ENCODE data around the gene NHERF1. TPM values are rescaled to one million over a fixed set of nuclear protein-coding genes. Genes with fewer than 3 reads are reported as not detected.

The NHERF1 gene
- total RNA-seq, 2 donors from 2014 or later: 84.1 to 133 TPM

GRCh38 chr17:74810699-74811485, 62.5 kb downstream of the NHERF1 start:
- no peak for DNase-seq (ENCODE audit: low spot score)
- no peaks in the 10 kb centered on the region for H3K27me3 ChIP-seq (replicated peaks; ENCODE audit: insufficient read depth)
- no peak overlapping the region for H3K4me3 ChIP-seq
- H3K36me3 ChIP-seq: no peaks in the 10 kb centered on the region
- H3K4me1 ChIP-seq (replicated peaks): no peaks in the 10 kb centered on the region
- no peak overlapping the region for H3K27ac ChIP-seq
- no peak for TF ChIP-seq POLR2AphosphoS5 (IDR thresholded peaks at IDR 0.05)
- intact Hi-C loops (cut with DNase I): no loop called here
- WGBS: 75% methylated on average over 15 of the region's 15 CpGs
- no peaks in the 10 kb centered on the region for H3K9me3 ChIP-seq

- TF ChIP-seq POLR2AphosphoS5 (IDR thresholded peaks at IDR 0.05) (no peak), POLR2A (IDR thresholded peaks at IDR 0.05) (no peak), CTCF (IDR thresholded peaks at IDR 0.05) (no peak)
- no peak overlapping the region for H3K4me3 ChIP-seq
- intact Hi-C loops (cut with DNase I): no loop called here
- no peak for DNase-seq (ENCODE audit: low spot score)
- 56% methylated on average over 23 of the region's 23 CpGs for WGBS
- no peaks in the 10 kb centered on the region for H3K27me3 ChIP-seq (replicated peaks; ENCODE audit: insufficient read depth)
- H3K9me3 ChIP-seq: no peaks in the 10 kb centered on the region
- no peaks in the 10 kb centered on the region for H3K4me1 ChIP-seq (replicated peaks)
- H3K27ac ChIP-seq: no peak overlapping the region
- no peaks in the 10 kb centered on the region for H3K36me3 ChIP-seq
Measured at GRCh38 chr17:74812109-74813009, 63.9 kb downstream of the NHERF1 start.

- H3K27ac ChIP-seq: no peak overlapping the region
- TF ChIP-seq POLR2A (IDR thresholded peaks at IDR 0.05) (no peak), CTCF (IDR thresholded peaks at IDR 0.05) (no peak), POLR2AphosphoS5 (IDR thresholded peaks at IDR 0.05) (no peak)
- intact Hi-C loops (cut with DNase I): no loop called here
- no peaks in the 10 kb centered on the region for H3K4me1 ChIP-seq (replicated peaks)
- no peak overlapping the region for H3K4me3 ChIP-seq
- no peaks in the 10 kb centered on the region for H3K27me3 ChIP-seq (replicated peaks; ENCODE audit: insufficient read depth)
- 86% methylated on average over 5 of the region's 5 CpGs for WGBS
- no peaks in the 10 kb centered on the region for H3K36me3 ChIP-seq
- no peaks in the 10 kb centered on the region for H3K9me3 ChIP-seq
- DNase-seq (ENCODE audit: low spot score): no peak
Measured at GRCh38 chr17:74814453-74814852, 66.0 kb downstream of the NHERF1 start.

- H3K4me1 ChIP-seq (replicated peaks): no peaks in the 10 kb centered on the region
- H3K27ac ChIP-seq: no peak overlapping the region
- intact Hi-C loops (cut with DNase I): no loop called here
- H3K27me3 ChIP-seq (replicated peaks; ENCODE audit: insufficient read depth): no peaks in the 10 kb centered on the region
- no peaks in the 10 kb centered on the region for H3K9me3 ChIP-seq
- no peak overlapping the region for H3K4me3 ChIP-seq
- no peak for DNase-seq (ENCODE audit: low spot score)
- TF ChIP-seq POLR2AphosphoS5 (IDR thresholded peaks at IDR 0.05) (no peak), CTCF (IDR thresholded peaks at IDR 0.05) (no peak), POLR2A (IDR thresholded peaks at IDR 0.05) (no peak)
- 95% methylated on average over 7 of the region's 7 CpGs for WGBS
- no peaks in the 10 kb centered on the region for H3K36me3 ChIP-seq
Measured at GRCh38 chr17:74815067-74815466, 66.6 kb downstream of the NHERF1 start.

- no peaks in the 10 kb centered on the region for H3K36me3 ChIP-seq
- WGBS: 87% methylated on average over 15 of the region's 15 CpGs
- no peak overlapping the region for H3K4me3 ChIP-seq
- no peak overlapping the region for H3K27ac ChIP-seq
- intact Hi-C loops (cut with DNase I): no loop called here
- no peaks in the 10 kb centered on the region for H3K9me3 ChIP-seq
- DNase-seq (ENCODE audit: low spot score): no peak
- H3K4me1 ChIP-seq (replicated peaks): no peaks in the 10 kb centered on the region
- TF ChIP-seq POLR2A (IDR thresholded peaks at IDR 0.05): no peak
- no peaks in the 10 kb centered on the region for H3K27me3 ChIP-seq (replicated peaks; ENCODE audit: insufficient read depth)
Measured at GRCh38 chr17:74815550-74816370, 67.3 kb downstream of the NHERF1 start.

Data from prostate gland (tissue), 2 donors.